HEK293 (cell line): ENCODE measurements around the gene SLC6A13.

Experiments
- CTCF ChIA-PET: fragments of 350-600 bp; formaldehyde crosslinking; extraction: SDS; loops from one replicate; lab custom pipeline; 2021; ENCODE audit warnings: antibody characterized with exemption; lab: Yijun Ruan, JAX
- POLR2A ChIA-PET: fragments of 300-600 bp; formaldehyde crosslinking; extraction: SDS; loops from one replicate; lab custom pipeline; 2020; ENCODE audit warnings: antibody characterized with exemption, inconsistent platforms; lab: Yijun Ruan, JAX
- H3K27ac ChIP-seq: fragments of 200-500 bp; sonication (Bioruptor generic); 2 replicates; pipeline ENCODE4 v1.5.1; 2014; ENCODE audit warnings: low read depth, low read length, control low read depth, inconsistent platforms; ENCODE audit errors: extremely low read depth
- H3K36me3 ChIP-seq, 2 experiments: fragments of 200-500 bp in 1 of 2; sonication (Bioruptor generic) in 1 of 2; 1 replicate in 1 of 2; 2 replicates in 1 of 2; pipeline ENCODE4 v1.5.1; 2014 to 2017; ENCODE audit warnings: inconsistent platforms in 2 of 2, low read length in 2 of 2; ENCODE audit not compliant: control insufficient read depth in 2 of 2, insufficient read depth in 1 of 2
- H3K4me1 ChIP-seq: fragments of 200-500 bp; sonication (Bioruptor generic); 2 replicates; pipeline ENCODE4 v1.5.1; 2014; ENCODE audit warnings: mild to moderate bottlenecking, low read length, inconsistent platforms; ENCODE audit not compliant: control insufficient read depth, insufficient read depth
- H3K4me3 ChIP-seq: 2 replicates; pipeline ENCODE4 v1.5.1; 2011; ENCODE audit warnings: low read depth, mild to moderate bottlenecking, control low read depth, low read length, moderate library complexity
- H3K9me3 ChIP-seq: fragments of 200-500 bp; sonication (Bioruptor generic); 2 replicates; pipeline ENCODE4 v1.5.1; 2014; ENCODE audit warnings: low read depth, low read length, inconsistent platforms; ENCODE audit not compliant: control insufficient read depth, insufficient read depth
- GFI1B ChIP-seq: fragments of 450-650 bp; formaldehyde crosslinking; IDR thresholded peaks from 2 replicates; pipeline ENCODE4 v1.5.1; 2016; ENCODE audit warnings: missing biosample characterization, missing genetic modification characterization
- PRDM2 ChIP-seq: fragments of 450-650 bp; formaldehyde crosslinking; IDR thresholded peaks from 2 replicates; pipeline ENCODE4 v1.5.1; 2016; ENCODE audit warnings: missing biosample characterization, missing genetic modification characterization, borderline replicate concordance
- ZBTB17 ChIP-seq: fragments of 450-650 bp; formaldehyde crosslinking; IDR thresholded peaks from 2 replicates; pipeline ENCODE4 v1.5.1; 2016; ENCODE audit warnings: missing biosample characterization, missing genetic modification characterization
- ZNF148 ChIP-seq: fragments of 450-650 bp; formaldehyde crosslinking; IDR thresholded peaks from 2 replicates; pipeline ENCODE4 v1.5.0; 2017; ENCODE audit warnings: missing biosample characterization, missing genetic modification characterization, borderline replicate concordance
- ZNF174 ChIP-seq: fragments of 450-650 bp; formaldehyde crosslinking; IDR thresholded peaks from 2 replicates; pipeline ENCODE4 v1.5.0; 2017; ENCODE audit warnings: missing biosample characterization, mild to moderate bottlenecking, missing genetic modification characterization
- ZNF223 ChIP-seq: fragments of 450-650 bp; formaldehyde crosslinking; IDR thresholded peaks from 2 replicates; pipeline ENCODE4 v1.5.1; 2016; ENCODE audit warnings: missing biosample characterization, missing genetic modification characterization
- ZNF366 ChIP-seq: fragments of 450-650 bp; formaldehyde crosslinking; conservative IDR thresholded peaks from 2 replicates; pipeline ENCODE4 v1.5.1; 2016; ENCODE audit warnings: missing biosample characterization, missing genetic modification characterization
- ZNF398 ChIP-seq: fragments of 450-650 bp; formaldehyde crosslinking; IDR thresholded peaks from 2 replicates; pipeline ENCODE4 v1.5.1; 2017; ENCODE audit warnings: missing biosample characterization, missing genetic modification characterization
- ZNF449 ChIP-seq: fragments of 450-650 bp; formaldehyde crosslinking; IDR thresholded peaks from 2 replicates; pipeline ENCODE4 v1.5.1; 2017; ENCODE audit warnings: missing biosample characterization, mild to moderate bottlenecking, missing genetic modification characterization, moderate library complexity
- ZNF548 ChIP-seq: fragments of 450-650 bp; formaldehyde crosslinking; IDR thresholded peaks from 2 replicates; pipeline ENCODE4 v1.5.1; 2016; ENCODE audit warnings: missing biosample characterization, missing genetic modification characterization
- ZNF610 ChIP-seq: fragments of 450-650 bp; formaldehyde crosslinking; IDR thresholded peaks from 2 replicates; pipeline ENCODE4 v1.5.1; 2016; ENCODE audit warnings: missing biosample characterization, missing genetic modification characterization, borderline replicate concordance

The SLC6A13 gene

GRCh38 chr12:201361-201760 is 61.3 kb downstream of the SLC6A13 start (continued):
- no peak for TF ChIP-seq ZNF148

GRCh38 chr12:198705-199104 is 63.9 kb downstream of the SLC6A13 start:
- ChIA-PET CTCF (interaction anchor here (0.6 to 1.8 kb wide), 4 partner anchors 9 to 143 kb away, joined by 3 to 7 read pairs (median 4); no protein-coding TSS in a partner anchor), POLR2A (interaction anchor here (1.0 to 1.4 kb wide), 2 partner anchors 21 to 27 kb away, joined by 3 read pairs; no protein-coding TSS in a partner anchor)
- H3K27ac ChIP-seq: no peak overlapping the region

GRCh38 chr12:197911-198695 is 64.5 kb downstream of the SLC6A13 start:
- ChIA-PET CTCF (interaction anchor here (1.0 to 1.8 kb wide), 3 partner anchors 8 to 45 kb away, joined by 3 to 7 read pairs (median 4); no protein-coding TSS in a partner anchor), POLR2A (interaction anchor here (1.0 to 1.4 kb wide), 2 partner anchors 22 to 26 kb away, joined by 3 read pairs; no protein-coding TSS in a partner anchor)
- Histone ChIP-seq H3K27ac (no peak overlapping the region), H3K4me1 (peaks cover 7% of the 10 kb centered on the region), H3K36me3 (no peaks in the 10 kb centered on the region), H3K9me3 (no peaks in the 10 kb centered on the region), H3K4me3 (no peak overlapping the region)
- no peak for TF ChIP-seq GFI1B
- TF ChIP-seq ZNF174 (tag by site-specific recombination): no peak
- TF ChIP-seq ZNF449 (tag by site-specific recombination): no peak

More at GRCh38 chr12:198705-199104, 63.9 kb downstream of the SLC6A13 start:
- Histone ChIP-seq H3K4me3 (no peak overlapping the region), H3K9me3 (no peaks in the 10 kb centered on the region), H3K4me1 (peaks cover 7% of the 10 kb centered on the region), H3K36me3 (no peaks in the 10 kb centered on the region)
- TF ChIP-seq ZNF398 (tag by site-specific recombination) (peak; percentile 36; the same call in 1 of the 2 replicates), ZNF610 (tag by site-specific recombination) (no peak)

- CTCF ChIA-PET: interaction anchor here (0.7 to 1.8 kb wide), 2 partner anchors 23 to 54 kb away, joined by 4 to 5 read pairs; no protein-coding TSS in a partner anchor
- POLR2A ChIA-PET: no interaction called here
- Histone ChIP-seq H3K4me3 (no peak overlapping the region), H3K4me1 (peaks cover 7% of the 10 kb centered on the region), H3K9me3 (no peaks in the 10 kb centered on the region), H3K27ac (no peak overlapping the region), H3K36me3 (no peaks in the 10 kb centered on the region)
- TF ChIP-seq ZNF223 (tag by site-specific recombination): no peak
- 0 out of 2 replicates have a peak, but pooled peaks have one; percentile 52 for TF ChIP-seq PRDM2 (tag by site-specific recombination)
- TF ChIP-seq ZBTB17 (tag by site-specific recombination): peak; percentile 35; the same call in 1 of the 2 replicates
- TF ChIP-seq ZNF366 (tag by site-specific recombination): peak; percentile 92
- TF ChIP-seq ZNF548 (tag by site-specific recombination): no peak
These were observed 65.3 kb downstream of the SLC6A13 start for GRCh38 chr12:197347-197746.
